Putamen (tissue), 1 donor: ENCODE results near the gene TPGS1.

Experiments
- DNase-seq: peaks from one replicate; pipeline ENCODE4 v3.0.0-alpha.2; 2016; ENCODE audit warnings: low spot score

The TPGS1 gene

GRCh38 chr19:539429-540030 lies 32.2 kb downstream of the TPGS1 start:
- DNase-seq = no peak

GRCh38 chr19:540867-541637 lies 33.8 kb downstream of the TPGS1 start:
- DNase-seq = no peak

- no peak for DNase-seq
Measured at GRCh38 chr19:541699-542098, 34.4 kb downstream of the TPGS1 start.

DNA sequence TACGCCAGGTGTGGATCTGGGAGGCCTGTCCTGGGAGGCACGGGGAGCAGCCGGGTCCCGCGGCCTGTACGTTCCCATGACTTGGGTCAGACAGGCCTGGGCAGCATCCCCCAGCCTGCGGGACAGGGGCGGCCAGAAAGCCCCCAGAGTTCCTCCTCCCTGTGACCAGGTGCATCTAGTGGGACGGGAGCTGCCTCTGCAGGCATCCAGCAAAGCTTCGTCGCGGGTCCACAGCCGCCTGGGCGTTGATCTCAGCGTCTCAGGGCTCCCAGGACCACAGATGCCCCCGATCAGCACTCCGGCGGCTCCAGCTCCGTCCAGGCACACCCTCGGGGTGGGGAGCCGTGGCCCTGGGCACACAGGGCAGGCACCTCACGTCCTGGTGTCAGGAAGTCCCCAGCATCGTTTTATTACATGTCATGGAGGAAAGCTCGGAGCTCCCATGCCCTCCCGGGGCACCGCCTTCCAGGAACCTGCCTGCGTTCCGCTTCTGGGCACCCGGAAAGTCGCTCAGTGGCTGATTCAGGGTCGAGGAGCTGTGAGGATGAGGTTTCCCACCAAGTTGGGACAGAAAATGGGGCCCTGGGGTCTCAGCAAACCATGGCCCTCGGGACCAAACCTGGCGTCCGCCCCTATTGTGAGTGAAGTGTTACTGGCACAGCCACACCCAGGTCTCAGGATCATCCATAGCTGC lies 35.0 kb downstream of the TPGS1 start:
- DNase-seq = no peak

- no peak for DNase-seq
Measured at GRCh38 chr19:543910-544608, 36.8 kb downstream of the TPGS1 start, which contains the start of gene GZMM. TSS of gene GZMM (plus strand) at chr19:544053. CDS start at chr19:544072, 19 bp downstream.

DNA sequence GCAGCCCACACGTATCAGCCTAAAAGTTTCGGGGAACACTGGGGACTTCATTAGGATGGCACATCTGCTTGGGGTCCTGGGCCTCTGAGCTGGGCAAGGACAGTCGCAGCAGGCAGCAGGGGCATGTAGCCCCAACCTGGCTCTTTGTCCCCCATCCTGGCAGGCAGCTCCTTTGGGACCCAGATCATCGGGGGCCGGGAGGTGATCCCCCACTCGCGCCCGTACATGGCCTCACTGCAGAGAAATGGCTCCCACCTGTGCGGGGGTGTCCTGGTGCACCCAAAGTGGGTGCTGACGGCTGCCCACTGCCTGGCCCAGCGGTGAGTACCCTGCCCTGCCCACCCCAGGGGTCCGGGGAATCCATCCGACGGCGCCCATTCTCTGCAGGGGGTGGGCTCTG lies 39.8 kb downstream of the TPGS1 start:
- no peak for DNase-seq

- no peak for DNase-seq
Measured at GRCh38 chr19:547836-548720, 40.8 kb downstream of the TPGS1 start.

GRCh38 chr19:548886-549830 lies 41.9 kb downstream of the TPGS1 start:
- no peak for DNase-seq

GRCh38 chr19:554817-555216 lies 47.5 kb downstream of the TPGS1 start:
- DNase-seq = no peak

GRCh38 chr19:555474-555808 lies 48.1 kb downstream of the TPGS1 start:
- no peak for DNase-seq

DNA sequence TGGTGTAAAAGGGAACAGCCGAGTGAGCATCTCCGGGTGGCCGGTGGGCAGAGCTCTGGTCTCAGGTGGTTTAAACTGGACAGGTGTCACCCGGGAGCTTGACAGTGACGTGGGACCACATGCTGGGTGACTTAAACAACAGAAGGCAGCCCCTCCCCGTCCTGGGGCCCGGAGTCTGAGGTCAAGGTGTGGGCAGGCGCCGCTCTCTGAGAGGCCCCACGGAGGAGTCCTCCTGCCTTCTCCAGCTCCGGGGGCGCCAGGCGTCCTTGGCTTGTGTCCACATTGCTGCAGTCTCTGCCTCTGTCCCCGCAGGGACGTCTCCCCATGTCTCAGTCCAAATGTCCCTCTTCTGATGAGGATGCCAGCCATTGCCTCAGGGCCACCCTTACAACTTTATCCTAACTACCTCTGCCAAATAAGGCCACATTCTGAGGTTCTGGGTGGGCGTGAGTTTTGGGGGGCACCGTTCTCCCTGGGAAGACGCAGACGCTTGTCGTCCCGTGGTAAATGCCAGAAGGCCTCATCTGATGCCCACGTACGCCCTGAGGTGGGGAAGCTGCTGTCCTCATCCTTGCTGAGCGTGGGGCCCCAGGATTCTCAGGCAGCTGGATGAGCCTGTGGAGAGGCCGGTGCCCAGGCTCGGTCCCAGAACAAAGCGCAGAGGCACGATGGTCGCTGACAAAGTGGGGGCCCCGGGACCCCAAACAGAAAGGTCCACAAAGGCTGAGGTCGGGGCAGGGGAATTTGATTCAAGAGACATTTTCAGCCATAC lies 49.5 kb downstream of the TPGS1 start:
- DNase-seq = no peak

- no peak for DNase-seq
Measured at GRCh38 chr19:558770-559439, 51.6 kb downstream of the TPGS1 start.

- DNase-seq = no peak
Measured at GRCh38 chr19:560121-560520, 52.8 kb downstream of the TPGS1 start.

- no peak for DNase-seq
Measured at GRCh38 chr19:566403-566802, 59.1 kb downstream of the TPGS1 start.

DNA sequence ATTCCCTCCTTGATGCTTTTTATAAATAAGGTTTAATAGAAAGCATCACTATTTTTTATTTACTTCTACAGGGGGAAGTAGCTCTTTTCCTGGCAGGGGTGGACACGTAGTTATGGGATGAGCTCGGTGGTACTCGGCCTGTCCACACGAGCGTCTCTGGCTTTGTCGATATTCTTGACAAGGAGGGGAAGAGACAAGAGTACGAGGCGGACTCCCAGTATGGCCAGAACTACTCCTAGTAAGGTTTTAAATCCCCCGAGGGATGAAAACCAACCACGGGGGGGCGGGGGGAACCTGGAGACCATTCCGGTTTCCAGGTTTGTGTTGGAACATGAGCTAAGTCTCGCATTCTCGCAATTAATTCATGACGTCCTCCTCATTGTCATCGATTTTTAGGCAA lies 59.5 kb downstream of the TPGS1 start:
- DNase-seq = no peak

DNA sequence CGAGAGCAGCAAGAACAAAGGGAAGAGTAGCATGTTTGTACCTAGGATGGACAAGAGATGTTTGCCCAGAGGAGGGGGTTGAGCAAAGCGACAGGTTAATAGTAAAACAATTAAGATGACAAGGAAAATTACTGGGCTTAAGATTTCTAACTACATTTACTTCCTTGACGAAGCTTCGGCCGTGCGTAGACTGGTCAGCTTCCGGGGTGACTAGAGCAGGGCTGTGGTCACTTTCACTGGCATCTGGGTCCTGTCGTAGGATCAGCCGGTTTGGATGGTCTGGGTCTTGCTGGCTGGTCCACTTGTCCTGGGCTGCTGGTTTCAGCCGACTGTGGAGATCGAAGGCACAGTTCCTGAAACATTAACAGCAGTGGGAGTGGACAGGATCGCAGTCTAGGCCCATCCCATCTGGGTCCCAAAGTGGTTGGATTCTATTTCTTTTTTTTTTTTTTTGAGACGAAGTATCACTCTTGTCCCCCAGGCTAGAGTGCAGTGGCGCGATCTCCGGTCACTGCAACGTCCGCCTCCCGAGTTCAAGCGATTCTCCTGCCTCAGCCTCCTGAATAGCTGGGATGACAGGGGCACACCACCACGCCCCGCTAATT lies 60.1 kb downstream of the TPGS1 start:
- no peak for DNase-seq
